Transverse colon (tissue), 4 donors: Measurements from ENCODE around the gene FBXL13.

Source experiments
- EP300 ChIP-seq: sonication (generic); formaldehyde crosslinking; IDR thresholded peaks from one replicate; pipeline ENCODE4 v1.6.1; 2017; ENCODE audit warnings: antibody characterized with exemption, low read depth
- POLR2AphosphoS5 ChIP-seq, 3 donors: sonication (generic); formaldehyde crosslinking; IDR thresholded peaks; one replicate each; pipeline ENCODE4 v1.6.1; 2016; ENCODE audit warnings: antibody characterized with exemption in 3 of 3
- TF ChIP-seq, protein P1 (sequence below), 5 experiments: fragments of 200-600 bp in 3 of 5; fragments of 450-650 bp in 2 of 5; sonication (generic) in 3 of 5; IDR thresholded peaks; 1 replicate in 2 of 5; 2 replicates in 3 of 5; pipeline ENCODE4 v1.5.1; 2016 to 2017; ENCODE audit warnings: antibody characterized with exemption in 5 of 5, inconsistent platforms in 3 of 5, mild to moderate bottlenecking in 2 of 5, moderate library complexity in 1 of 5

GRCh38 chr7:103101543-103101942, 26.9 kb upstream of the FBXL13 start:
- TF ChIP-seq POLR2AphosphoS5 (IDR thresholded peaks at IDR 0.05) (no peak), EP300 (no peak)
- TF ChIP-seq, protein P1, sequence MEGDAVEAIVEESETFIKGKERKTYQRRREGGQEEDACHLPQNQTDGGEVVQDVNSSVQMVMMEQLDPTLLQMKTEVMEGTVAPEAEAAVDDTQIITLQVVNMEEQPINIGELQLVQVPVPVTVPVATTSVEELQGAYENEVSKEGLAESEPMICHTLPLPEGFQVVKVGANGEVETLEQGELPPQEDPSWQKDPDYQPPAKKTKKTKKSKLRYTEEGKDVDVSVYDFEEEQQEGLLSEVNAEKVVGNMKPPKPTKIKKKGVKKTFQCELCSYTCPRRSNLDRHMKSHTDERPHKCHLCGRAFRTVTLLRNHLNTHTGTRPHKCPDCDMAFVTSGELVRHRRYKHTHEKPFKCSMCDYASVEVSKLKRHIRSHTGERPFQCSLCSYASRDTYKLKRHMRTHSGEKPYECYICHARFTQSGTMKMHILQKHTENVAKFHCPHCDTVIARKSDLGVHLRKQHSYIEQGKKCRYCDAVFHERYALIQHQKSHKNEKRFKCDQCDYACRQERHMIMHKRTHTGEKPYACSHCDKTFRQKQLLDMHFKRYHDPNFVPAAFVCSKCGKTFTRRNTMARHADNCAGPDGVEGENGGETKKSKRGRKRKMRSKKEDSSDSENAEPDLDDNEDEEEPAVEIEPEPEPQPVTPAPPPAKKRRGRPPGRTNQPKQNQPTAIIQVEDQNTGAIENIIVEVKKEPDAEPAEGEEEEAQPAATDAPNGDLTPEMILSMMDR (IDR thresholded peaks at IDR 0.05), result no peak
